Activated T-cell treated with anti-CD3 and anti-CD28 coated beads for 48 hours (primary cell): ENCODE data around the gene CTDSP2.
"Not testable (repeated sequence)": the region's sequence is repeated elsewhere in the genome, so short reads cannot be mapped to it uniquely, and the experiment has no call there.

Experiments
- DNase-seq: peaks from one replicate; pipeline ENCODE4 v3.0.0-alpha.2; 2020; ENCODE audit warnings: low read depth

Gene CTDSP2, protein sequence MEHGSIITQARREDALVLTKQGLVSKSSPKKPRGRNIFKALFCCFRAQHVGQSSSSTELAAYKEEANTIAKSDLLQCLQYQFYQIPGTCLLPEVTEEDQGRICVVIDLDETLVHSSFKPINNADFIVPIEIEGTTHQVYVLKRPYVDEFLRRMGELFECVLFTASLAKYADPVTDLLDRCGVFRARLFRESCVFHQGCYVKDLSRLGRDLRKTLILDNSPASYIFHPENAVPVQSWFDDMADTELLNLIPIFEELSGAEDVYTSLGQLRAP

DNA sequence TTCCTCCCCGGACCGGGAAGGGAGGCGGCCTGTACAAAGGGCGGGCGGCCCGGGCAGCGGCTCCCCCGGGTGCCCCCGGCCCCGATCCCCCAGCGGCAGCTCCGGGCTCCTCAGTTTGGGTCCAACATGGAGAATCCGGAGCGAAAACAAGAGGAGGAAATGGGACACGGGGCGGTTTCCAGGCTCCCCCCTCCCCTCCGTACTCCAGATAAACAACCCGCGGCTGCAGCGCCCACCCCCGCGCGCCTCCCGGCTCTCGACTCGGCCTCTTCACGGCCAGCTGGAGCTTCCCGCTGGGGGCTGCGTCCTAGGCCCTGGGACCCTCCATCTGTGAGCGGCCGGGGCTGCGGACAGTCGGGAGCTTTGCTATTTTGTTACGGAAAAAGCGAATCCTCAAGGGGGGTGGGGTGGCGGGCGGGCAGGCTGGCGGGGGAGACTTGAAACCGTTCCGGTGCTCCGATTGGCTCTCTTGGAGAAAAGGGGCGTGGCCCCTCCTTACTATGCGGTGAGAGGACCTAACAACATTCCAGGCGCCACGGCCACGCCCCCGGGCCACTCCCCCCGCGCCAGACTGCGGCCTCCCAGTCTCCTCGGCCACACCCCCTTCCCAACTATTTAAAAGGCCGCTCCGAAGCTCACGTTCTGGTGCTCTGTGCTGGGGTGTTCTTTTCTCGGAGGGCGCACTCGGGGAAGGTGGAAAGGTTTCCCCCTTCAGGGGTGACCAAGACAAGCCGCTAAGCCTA, at the start of gene CTDSP2:
TSS of gene CTDSP2 (minus strand) at position 153 of the 743 bp plus-strand sequence. CDS start 294 bp downstream, outside the sequence.
- peak; percentile 86 for DNase-seq

DNA sequence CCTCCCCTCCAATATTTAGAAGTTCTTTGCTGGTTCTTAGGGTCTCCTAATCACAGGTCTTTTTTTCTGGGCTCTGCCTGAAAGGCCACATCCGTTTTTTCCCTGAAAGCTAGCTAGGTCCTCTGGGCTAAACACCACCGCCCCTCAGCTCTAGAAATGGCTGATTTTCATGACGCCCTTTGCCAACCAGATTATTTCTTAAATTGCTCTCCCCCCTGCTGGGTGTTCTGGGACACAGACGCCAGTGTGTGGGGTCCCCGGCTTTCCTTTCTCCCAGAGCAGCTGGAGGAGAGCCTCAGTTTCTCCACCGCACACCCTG, 49.5 kb upstream of the CTDSP2 start:
- DNase-seq: no peak

DNA sequence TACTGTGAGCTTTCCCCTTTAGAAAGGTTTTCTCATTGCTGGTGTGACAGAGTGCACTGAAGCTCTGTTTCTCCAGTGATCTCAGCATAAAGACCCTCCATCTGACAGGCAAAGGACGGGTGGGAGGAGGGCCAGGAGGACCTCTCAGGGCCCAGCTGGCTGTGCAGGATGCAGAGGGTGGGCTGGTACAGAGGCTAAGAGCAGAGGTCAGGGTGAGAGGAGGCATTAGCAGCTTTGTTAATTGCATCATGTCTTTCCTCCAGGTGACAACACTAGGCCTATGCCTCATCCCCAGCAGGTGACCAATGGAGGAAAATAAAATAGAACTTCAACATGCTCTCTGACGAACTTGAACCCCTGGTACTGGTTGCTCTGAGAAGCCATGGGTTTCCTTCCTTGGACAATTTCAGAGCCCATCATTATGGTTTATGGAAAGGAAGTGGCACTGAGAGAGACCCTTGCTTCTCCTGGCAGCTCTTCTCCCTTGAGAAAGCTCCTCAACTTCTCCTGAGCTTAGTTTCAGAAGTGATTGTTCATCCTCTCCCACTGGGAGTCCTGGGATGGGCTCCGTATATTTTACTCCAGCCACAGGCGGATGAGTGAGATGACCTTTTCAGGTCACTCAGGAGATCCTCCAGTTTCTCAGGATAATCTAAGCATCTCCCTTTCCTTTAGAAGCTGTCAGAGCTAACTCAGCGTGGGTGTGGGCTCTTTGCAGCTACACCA, 49.0 kb upstream of the CTDSP2 start:
- no peak for DNase-seq

DNA sequence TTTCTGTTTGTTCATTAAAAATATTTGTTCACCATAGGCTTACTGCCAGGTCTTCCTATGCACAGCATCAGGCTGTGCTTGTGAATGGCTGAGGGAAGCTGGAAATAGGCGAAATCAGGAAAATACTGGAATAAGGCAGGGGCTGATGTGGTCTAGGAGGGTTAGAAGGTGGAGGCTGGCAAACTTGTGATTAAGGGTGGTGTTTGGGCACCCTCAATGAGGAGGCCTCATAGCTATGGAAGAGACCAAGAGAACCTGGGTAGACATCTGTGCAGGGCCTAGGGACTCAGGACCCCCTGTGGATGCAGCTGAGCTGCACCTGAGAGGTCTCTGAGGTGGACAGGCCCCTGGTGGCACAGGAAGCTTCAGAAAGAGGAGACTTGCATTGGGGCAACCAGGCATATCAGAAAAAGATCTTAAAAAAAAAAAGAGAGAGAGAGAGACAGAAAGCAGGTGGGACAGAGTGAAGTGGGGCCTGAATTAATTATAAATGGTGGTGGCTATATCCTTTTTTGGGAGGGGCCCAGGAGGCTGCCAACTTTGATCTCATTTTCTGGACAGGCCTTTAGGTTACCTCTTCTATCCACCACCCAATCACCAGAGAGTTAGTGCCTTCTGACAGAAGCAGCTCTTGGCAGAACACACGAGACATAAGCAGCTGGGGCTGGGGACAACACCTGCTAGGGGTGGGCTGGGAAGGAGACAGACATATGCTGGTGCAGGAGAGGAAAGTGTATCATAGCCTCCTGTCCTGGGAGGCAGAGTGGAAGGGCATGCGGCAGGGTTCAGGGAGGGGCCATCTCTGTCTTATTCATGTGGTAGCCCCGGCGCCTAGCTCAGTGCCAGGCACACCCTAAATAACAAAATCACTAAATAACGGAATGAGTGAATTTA, 48.1 kb upstream of the CTDSP2 start:
- DNase-seq: no peak

DNA sequence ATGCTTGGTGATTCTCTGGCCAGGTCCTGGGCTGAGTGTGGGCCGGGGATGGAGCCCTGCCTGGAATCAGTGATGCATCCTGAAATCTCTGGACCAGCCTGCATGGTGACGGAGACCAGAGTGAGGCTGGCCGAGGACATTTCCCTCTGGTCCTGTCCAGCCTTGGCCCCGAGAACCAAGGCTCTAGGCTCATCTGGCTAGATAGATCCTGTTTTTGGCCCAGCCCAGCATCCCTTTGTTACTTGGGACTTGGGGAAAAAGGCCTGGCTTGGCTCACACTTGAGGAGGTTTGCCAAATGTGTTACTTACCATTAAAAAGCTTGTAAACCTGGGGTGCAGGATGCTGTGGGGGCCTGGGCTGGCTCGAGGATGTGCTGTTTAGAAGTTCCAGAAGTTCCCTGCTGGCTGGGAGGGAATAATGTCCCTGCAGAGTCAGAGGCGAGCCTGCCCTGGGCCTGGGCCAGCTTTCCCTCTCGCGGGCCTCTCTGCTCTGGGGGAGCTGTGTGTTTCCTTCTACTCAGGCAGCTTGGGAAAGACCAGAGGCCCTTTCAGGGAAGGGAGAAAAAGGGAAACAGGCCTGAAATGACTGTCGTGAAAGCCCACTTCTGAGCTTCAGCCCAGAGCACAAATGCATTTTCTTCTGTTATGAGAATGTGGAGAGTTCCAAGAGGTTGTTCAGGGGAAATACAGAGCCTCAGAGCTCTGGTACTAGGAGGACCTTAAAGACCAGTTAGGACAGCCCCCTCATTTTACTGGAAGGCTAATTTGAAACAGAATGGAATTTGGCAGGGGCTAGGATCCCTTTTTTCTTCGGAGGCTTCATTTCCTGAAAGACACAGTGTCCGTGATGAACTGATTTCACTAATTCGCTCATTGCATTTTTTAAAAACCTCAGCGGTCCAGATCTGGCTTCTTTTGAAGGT, 47.2 kb upstream of the CTDSP2 start:
- no peak for DNase-seq

DNA sequence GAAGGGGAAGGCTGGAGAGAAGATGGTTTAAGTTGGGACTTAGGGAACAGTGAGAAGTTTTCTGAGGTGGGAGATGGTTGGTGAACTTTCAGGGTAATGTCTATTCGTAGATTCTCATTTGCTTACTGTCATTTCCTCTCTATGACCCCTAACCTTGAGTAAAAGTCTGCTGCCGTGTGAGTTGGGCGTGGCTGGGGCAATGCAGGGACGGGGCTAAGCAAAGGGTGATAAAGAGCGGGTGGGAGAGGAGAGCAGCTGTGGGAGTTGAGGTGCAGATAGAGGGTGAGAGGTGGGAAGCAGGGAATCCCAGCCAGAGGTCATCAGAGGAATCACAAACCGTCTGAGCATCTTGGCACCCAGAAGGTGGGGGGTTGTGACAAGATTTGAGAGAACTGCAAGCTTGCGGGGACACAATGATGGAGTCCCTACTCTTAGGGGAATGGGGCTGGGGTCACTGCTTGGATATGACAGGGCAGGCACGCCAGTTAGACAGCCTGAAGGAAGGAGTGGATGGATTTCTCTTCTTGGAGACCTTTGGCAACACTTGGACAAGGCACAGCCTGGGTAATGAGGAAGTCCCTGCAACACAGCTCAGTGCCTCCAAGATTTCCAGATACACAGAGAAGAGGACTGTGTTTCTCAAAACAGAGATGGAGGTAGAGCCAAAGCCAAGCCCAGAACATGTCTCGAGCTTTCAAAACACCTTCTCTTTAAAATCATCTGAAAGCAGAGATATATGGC, 45.9 kb upstream of the CTDSP2 start:
- DNase-seq: no peak

DNA sequence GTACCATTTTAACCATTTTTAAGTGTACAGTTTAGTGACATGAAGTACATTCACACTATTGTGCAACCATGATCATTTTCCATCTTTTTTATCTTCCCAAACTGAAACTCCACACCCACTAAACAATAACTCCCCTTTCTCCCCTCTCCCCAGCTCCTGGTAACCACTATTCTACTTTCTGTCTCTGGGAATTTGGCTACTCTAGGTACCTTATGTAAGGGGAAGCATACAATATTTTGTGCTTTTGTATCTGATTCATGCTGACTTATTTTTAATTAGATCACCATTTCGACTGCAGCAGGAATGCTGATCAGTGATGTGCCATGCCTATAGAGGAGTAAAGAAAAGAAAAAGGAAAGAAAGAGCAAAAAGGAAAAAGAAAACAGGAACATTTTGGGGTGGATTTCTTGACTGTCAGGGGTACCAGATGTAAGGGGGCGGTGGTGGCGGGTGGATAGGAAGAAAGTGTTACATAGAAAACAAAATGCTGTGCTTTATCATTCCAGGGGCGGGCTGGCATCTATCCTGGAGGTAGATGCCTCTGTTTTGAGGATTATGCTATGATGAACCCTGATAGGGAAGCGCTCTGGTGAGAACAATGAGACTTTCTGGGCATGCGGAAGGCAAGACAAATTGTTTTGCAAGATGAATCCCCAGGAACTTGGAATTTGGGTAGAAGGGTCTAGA, 45.2 kb upstream of the CTDSP2 start:
- no peak for DNase-seq

DNA sequence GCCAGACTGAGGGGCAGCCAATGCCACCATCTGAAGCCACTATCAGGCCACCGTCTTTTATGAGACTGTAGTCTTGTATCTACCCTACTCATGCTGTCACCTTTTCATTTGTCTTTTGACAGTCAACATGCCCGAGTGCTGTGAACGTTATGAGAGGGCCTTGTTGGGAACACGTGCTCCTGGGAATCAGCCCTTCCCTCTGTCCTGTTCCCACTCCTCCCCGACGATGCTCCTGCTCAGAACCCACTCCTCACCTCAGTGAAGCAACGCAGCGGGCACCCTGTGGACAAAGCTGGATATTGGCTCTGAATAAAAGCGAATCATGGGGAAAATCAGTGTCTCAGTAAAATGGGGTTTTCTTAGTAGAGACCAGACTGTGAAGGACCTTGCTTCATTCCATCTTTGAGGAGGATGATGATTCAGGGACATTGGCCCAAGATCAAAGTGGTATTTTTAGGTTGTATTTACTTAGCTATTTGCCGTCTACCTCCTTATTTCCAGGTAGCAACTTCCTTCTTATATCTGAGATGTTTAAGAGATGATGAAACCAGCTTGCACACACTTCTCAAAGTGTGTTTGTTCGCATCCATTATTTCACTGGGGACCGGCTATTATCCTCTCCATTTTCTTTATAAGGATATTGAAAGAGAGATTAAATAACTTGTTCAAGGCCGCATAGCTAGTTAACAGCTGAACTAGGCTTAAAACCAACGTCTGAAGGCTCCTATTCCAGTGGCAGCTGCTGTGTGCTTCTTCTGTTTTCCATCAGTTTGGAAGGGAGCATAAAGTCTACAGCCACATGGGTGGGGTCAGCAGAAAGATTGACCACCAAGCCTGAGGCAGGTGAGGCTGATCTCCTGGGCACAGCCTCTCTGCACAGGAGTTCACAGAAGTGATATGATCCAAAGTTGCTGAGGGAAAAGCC, 43.9 kb upstream of the CTDSP2 start:
- DNase-seq: no peak

DNA sequence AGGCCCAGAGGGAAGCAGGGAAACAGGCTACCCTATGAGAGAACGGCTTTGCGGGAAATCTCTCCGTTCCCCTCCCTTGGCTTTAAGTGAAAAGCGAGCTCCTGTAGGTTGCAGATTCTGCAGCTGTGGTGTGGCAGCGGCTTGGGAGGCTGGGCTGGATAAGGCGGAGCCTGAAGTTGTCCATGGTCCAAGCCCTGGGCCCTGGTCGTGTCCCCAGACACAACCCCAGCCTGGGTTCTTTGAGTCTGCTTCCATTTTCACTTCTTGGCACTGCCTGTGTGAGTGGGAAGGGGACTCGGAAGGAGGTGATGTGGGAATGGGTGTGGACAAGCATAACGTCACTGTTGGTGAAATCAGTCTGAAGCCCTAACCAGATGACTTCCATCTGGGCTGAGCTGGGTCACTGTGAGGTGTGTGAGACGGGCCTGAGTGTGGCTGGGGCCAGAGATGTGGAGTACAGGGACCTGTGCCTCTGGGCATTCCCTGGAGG, 43.0 kb upstream of the CTDSP2 start:
- DNase-seq: no peak

DNA sequence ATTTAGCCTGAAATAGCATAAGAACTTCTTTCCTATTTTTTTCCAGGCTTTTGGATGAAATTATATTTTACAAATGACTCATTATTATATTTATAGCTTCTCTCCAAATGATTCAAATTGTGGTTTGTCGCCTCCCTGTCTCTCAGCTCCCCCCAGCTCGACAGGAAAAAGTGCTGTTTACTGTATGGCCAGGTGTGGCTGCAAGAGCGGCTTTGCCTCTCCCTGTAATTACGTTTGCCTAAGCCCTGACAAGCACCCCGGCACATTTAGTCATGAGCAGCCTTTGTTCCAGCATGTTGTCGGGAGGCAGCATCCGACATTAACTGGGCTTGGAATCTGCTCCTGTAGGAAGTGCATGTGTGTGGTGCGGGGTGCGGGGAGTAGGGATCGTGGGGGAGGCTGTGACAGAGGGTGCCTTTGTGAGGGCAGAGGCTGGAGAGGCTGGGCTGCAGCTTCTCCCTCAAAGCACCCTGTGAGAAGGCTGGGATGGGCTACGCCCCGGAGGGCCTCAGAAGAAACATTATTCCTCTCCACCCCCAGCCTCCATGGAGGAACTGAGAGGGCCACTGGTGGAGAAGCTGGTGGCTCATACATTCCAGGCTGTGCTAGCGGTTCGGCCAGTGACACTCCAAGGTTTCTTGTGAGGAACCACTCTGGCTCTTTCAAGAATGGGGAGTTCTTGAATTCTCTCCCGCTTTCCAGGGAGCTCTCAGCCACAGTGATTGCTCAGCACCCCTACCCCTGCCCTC, 42.1 kb upstream of the CTDSP2 start:
- DNase-seq: no peak

DNA sequence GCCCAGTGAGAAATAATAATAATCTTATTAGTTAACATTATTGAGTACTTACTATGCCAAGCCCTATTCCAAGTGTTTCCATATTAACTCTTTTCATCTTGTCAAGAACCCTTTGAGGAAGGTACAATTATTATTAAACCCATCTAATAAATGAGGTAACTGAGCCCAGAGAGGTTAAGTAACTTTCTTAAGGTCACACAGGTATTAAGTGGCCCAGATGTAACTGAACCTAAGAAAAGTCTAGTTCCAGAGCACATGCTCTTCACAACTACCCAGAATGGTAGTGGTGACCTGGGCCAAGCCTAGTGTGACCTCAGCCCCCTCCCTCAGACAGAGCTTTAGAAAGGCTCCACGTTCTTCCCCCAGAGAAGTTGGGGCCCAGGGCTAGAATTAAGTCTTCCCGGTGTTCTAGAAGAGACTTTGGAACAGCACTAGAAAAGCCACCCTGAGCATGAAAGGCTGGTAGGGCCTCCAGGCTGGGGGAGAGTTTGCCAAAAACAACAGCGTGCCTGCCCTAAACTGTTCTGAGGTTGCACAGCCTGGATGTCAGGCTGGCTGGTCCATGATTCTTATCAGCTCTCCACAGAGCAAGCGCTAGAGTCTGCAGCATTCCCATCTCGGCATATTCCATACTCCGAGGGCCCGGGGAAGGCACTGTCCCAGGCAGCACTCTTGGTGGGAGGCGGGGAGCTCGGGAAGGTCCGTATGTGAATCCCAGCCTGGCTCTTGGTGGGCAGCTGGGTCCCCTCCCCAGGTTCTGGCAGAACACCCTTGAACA, 41.3 kb upstream of the CTDSP2 start:
- DNase-seq: no peak

DNA sequence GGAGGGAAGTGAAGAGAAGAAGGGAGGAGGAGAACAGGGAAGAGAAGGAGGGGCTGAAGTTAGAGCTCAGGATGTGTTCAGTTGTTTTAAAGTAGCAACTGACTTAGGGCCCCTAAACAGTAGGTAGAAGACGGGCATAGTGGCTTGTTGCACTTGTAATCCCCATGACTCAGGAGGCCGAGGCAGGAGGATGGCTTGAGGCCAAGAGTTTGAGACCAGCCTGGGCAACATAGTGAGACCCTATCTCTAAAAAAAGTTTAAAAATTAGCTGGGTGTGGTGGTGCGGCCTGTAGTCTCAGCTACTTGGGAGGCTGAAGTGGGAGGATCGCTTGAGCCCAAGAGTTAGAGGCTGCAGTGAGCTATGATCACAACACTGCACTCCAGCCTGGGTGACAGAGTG, 40.4 kb upstream of the CTDSP2 start:
- DNase-seq: not testable (repeated sequence)

DNA sequence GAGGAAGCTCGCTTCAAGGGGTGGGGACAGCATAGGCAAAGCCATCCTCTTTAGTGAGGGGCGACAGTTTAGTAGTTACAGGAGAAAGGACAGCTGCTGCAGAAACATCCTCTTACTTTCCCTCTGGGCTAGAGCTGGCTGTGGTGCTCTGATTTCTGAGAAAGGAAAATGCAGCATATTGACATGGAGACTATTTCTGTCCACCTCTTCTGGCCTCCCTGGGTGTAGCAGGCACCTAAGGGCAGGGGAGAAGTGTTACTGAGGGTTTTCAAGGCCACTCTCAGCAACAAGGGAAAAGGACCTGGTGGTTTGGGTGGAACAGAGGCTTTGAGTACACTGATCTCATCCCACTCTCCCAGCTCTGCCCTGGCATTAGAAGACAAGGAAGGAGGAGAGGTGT, 40.0 kb upstream of the CTDSP2 start:
- no peak for DNase-seq

DNA sequence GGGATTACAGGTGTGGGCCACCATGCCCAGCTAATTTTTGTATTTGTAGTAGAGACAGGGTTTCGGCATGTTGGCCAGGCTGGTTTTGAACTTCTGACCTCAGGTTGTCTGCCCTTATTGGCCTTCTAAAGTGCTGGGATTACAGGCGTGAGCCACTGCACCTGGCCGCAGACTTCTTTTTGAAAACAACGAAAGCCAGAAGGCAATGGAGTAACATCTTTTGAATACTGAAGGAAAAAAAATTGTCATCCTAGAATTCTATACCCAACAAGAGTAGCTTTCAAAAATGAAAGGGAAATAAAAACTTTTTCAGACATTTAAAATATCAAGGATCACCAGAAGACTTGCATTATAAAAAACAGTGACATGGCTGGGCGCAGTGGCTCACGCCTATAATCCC, 38.7 kb upstream of the CTDSP2 start:
- DNase-seq: no peak

DNA sequence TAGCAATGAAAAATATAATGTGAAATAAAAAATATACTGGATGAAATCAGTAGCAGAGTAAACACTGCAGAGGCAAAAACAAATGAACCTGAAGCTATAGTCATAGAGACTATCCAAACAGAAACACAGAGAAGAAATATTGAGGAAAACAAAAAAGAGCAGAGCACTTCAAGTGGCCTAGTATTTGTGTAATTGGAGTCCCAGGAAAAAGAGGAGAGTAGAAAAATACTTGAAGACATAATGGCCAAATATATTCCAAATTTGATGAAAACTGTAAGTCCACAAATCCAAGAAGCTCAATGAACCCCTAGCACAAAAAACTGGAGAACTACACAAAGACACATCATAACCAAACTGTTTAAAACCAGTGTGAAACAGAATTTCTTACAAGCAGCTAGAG, 37.2 kb upstream of the CTDSP2 start:
- no peak for DNase-seq

DNA sequence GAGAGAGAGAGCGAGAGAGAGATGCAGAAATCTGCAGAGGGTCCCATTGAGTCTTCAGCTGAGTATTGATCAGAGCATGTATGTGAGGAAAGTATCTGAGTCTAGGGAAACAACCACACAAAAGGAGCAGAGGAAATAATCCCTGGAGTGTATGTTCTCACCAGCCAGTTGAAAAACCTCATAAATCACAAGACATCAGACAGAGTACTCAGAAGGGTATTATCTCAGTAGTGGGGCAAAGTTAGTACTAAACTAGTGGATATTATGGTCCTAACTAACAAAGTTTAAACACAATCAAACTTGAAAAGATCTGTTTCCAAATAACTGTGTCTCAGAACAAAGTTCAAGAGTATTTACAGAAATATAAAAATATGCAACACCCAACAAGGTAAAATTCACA, 36.5 kb upstream of the CTDSP2 start:
- DNase-seq: no peak

DNA sequence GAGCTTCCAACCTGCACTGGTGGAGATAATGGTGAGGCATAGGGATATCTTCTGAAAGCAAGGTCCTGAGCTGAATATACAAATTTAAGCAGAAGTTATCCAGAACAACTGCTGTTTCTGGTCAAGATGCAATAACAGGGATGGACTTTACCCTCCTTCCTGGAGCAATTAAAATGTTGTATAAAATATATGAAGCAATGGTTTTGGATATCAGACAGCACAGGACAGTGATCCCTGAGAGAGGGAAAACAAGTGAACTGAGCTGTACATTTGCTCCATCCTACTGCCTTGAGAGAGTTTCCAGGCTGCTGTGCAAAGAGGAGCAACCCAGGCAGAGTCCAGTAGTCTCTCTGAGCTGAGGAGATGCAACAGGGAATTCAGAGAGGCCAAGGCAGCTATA, 36.0 kb upstream of the CTDSP2 start:
- DNase-seq: no peak
